ENCODE measurements around the gene BABAM1.

GRCh38 chr19:17324357-17325114, 57.3 kb downstream of the BABAM1 start:
- TF ChIP-seq POLR2AphosphoS5 (IDR thresholded peaks at IDR 0.05) (no peak), CTCF (IDR thresholded peaks at IDR 0.05) (no peak), EP300 (IDR thresholded peaks at IDR 0.05) (no peak)

Measured in upper lobe of left lung (tissue), 4 donors.